Activated naive CD8-positive, alpha-beta T cell treated with anti-CD3 and anti-CD28 coated beads, Interleukin-2, amount 50 U/mL, for 24 hours (primary cell): ENCODE measurements around the gene ZNF609.

Source experiments
- ATAC-seq: fragments of 150-1000 bp; cut with Tn5 transposase; one replicate; pipeline ENCODE4 v1.10.0; 2021
- DNase-seq: peaks from one replicate; pipeline ENCODE4 v3.0.0; 2021
- H3K27ac Mint-ChIP-seq: one replicate; pipeline ENCODE4 v1.8.0; 2021; ENCODE audit warnings: mild to moderate bottlenecking, mixed read lengths
- H3K27me3 Mint-ChIP-seq: one replicate; pipeline ENCODE4 v1.8.0; 2021; ENCODE audit warnings: mixed read lengths
- H3K36me3 Mint-ChIP-seq: one replicate; pipeline ENCODE4 v1.8.0; 2021; ENCODE audit warnings: low read depth, mixed read lengths
- H3K4me1 Mint-ChIP-seq: one replicate; pipeline ENCODE4 v1.8.0; 2021; ENCODE audit warnings: mixed read lengths
- H3K4me3 Mint-ChIP-seq: one replicate; pipeline ENCODE4 v1.8.0; 2021; ENCODE audit warnings: mild to moderate bottlenecking, moderate library complexity, mixed read lengths
- H3K9me3 Mint-ChIP-seq: one replicate; pipeline ENCODE4 v1.8.0; 2021; ENCODE audit warnings: mixed read lengths

The ZNF609 gene

DNA sequence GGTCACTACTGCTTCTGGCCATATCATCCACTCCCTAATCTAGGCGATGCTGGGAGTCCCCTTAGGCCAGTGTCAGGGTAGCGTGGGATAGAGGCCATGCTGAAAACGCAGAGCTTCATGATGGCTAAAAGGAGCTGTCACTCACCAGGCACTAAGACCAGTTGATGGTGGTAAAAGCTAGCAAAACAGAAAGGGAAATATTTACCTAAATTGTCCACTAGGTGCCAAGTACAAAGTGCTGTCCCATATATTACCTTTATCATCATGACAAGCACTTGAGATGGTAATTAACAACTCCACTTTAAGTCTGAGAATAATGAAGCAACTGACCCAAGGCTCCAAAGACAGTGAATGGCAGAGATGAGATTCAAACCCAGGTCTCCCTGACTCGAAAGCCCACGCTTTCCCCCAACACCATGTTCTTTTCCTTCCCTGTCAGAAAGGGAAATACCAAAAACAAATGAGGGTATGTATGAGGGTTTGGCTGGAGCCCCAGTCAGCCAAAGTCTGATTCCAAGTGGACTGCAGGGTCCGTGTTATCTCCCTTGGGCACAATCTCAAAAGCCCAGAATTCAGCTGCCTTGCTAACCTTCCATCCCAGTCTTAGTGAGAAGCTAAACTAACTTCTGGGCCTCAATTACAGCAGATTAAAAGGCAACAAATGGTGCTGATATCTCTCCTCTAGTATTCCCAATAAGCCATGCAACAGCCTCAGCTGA lies 230.4 kb downstream of the ZNF609 start:
- no peaks in the 10 kb centered on the region for H3K9me3 Mint-ChIP-seq
- no peak overlapping the region for H3K4me3 Mint-ChIP-seq
- ATAC-seq: no peak
- H3K27ac Mint-ChIP-seq: no peak overlapping the region
- no peak for DNase-seq
- H3K36me3 Mint-ChIP-seq: peaks cover 16% of the 10 kb centered on the region
- no peaks in the 10 kb centered on the region for H3K27me3 Mint-ChIP-seq
- H3K4me1 Mint-ChIP-seq: peaks cover 20% of the 10 kb centered on the region

DNA sequence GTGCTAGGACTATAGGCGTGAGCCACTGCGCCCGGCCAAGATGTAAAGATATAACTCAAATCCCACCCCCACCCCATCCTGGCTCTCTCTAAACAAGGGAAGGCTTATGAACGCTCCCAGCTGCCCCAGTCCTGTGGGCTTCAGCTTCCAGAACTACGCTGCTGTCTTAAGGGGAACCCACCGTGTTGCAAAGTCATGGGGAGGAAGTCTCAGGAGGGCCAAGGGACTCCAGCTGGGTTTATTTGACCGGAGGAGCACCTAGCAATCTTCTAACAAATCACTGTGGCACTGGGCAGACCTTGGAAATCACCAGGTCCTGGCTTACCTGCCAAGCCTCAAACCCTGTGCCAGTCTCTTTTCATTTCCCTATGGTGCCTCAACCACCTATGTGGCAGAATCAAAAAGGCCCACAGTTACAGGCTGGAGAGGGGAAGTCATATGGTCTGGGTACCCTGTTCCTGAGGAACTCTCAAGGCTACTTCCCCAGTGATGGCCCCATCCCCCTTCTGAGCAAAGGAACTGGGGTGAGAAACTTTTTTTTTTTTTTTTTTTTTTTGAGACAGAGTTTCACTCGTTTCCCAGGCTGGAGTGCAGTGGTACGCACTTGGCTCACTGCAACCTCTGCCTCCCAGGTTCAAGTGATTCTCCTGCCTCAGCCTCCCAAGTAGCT lies 231.7 kb downstream of the ZNF609 start:
- ATAC-seq (no peak), DNase-seq (no peak)
- H3K27ac Mint-ChIP-seq: no peak overlapping the region
- no peaks in the 10 kb centered on the region for H3K9me3 Mint-ChIP-seq
- H3K27me3 Mint-ChIP-seq: no peaks in the 10 kb centered on the region
- H3K4me3 Mint-ChIP-seq: no peak overlapping the region
- peaks cover 28% of the 10 kb centered on the region for H3K4me1 Mint-ChIP-seq
- peaks cover 11% of the 10 kb centered on the region for H3K36me3 Mint-ChIP-seq

DNA sequence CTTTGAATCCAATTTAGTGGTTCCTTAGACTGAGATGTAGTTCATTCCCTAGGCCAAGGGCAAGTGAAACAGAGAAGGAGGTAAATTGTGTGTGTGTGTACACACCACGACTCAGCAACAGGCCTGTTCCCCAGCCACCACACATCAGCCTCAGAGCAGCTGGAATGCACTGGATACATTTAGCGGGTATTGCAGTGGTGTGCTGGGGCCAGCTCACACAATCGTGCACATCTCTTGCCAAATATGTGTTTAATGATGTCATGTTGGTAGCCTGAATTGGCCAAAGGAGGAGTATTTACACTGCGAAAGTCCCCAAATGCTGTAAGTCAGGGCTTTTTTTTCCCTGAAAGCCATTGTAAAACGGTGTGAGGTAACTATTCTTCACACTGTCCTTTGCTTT lies 232.8 kb downstream of the ZNF609 start:
- Mint-ChIP-seq H3K27me3 (no peaks in the 10 kb centered on the region), H3K9me3 (no peaks in the 10 kb centered on the region), H3K27ac (peak overlapping the region; percentile 63), H3K36me3 (peaks cover 11% of the 10 kb centered on the region), H3K4me3 (no peak overlapping the region), H3K4me1 (peaks cover 37% of the 10 kb centered on the region)
- DNase-seq: no peak
- ATAC-seq: no peak

DNA sequence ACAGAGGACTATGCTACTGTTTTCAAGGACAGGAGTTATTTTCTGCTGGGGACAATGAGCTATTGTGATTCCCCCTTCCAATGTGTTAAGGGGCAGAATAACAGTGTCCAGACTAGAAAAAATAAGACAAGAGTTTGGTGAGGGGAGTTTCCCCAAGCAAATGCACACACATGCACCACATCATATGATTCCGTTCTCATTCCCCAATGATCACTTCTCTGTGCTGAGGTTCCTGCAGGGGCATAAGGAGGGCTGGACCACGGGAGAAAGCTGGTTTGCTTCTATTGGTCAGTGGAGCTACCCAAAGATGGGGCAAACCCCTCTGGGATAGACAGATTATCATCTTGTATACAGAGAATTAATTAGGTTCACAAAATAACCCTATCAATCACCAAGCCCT lies 234.4 kb downstream of the ZNF609 start:
- no peaks in the 10 kb centered on the region for H3K27me3 Mint-ChIP-seq
- H3K9me3 Mint-ChIP-seq: no peaks in the 10 kb centered on the region
- no peak overlapping the region for H3K4me3 Mint-ChIP-seq
- H3K27ac Mint-ChIP-seq: peak overlapping the region; percentile 12
- peaks cover 54% of the 10 kb centered on the region for H3K4me1 Mint-ChIP-seq
- ATAC-seq (no peak), DNase-seq (no peak)
- peaks cover 10% of the 10 kb centered on the region for H3K36me3 Mint-ChIP-seq

DNA sequence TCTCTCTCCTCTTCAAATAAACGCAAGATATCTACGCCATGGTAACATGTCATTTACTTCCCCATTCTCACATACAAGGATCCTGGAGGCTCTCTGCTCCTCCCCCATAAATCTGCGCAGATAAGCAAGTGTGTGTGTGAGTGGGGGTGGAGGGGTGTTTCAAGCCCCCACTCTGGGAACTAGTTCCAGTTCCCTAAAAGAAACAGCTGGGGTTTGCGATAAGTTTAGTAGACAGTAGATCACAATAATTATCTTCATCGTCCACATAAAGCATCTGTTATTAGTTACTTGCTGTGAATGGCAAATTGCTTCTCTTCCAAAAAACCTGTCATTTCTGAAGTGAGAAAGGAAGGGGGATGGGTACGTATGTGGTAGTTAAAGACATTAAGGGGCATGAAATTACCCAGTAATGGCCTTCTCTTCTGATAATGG lies 235.2 kb downstream of the ZNF609 start:
- no peak for DNase-seq
- peaks cover 10% of the 10 kb centered on the region for H3K36me3 Mint-ChIP-seq

DNA sequence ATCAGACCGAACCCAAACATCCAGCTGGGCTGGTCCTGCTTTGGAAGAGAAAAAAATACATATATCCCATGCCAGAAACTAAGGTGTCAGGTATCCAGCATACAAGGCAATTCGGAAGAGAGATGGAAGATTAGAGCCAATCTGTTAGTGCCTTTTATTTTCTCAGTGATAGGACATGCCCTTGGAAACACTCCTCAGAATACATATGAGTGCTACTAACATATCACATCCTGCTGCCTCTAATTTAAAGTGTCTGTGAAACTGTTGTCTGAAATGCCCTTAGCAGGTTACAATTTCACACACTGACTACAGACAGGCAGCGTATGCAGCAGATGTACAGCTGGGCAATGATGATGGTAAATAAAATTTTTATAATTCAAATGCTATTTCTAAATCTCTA lies 236.1 kb downstream of the ZNF609 start:
- H3K27ac Mint-ChIP-seq: no peak overlapping the region
- H3K4me3 Mint-ChIP-seq: no peak overlapping the region
- no peaks in the 10 kb centered on the region for H3K27me3 Mint-ChIP-seq
- peaks cover 10% of the 10 kb centered on the region for H3K36me3 Mint-ChIP-seq
- ATAC-seq: no peak
- no peak for DNase-seq
- no peaks in the 10 kb centered on the region for H3K9me3 Mint-ChIP-seq
- H3K4me1 Mint-ChIP-seq: peaks cover 68% of the 10 kb centered on the region

More for the DNA sequence above, 235.2 kb downstream of the ZNF609 start:
- Mint-ChIP-seq H3K27me3 (no peaks in the 10 kb centered on the region), H3K27ac (no peak overlapping the region), H3K4me3 (no peak overlapping the region), H3K9me3 (no peaks in the 10 kb centered on the region), H3K4me1 (peaks cover 61% of the 10 kb centered on the region)
- ATAC-seq: no peak

DNA sequence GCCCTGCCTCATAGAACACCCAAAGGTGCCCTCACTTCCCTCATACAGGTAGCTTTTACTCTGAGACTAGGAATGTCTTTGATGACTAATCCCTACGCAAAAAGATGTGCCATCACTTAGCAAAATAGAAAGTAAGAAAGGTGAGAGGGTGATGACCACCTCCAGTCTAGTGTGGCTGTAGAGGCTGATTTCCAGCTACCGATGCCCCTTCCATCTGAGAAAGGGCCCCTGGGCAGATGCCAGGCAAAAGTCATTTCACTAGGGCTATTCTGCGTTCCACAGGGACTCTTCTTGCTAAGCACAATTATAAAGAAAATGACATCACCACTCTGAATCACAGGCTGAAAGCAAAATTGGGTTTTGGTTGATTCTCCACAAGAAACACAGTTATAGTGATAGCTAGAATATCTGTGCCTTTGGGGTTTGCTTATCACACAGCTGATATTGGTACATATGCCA lies 237.6 kb downstream of the ZNF609 start:
- Mint-ChIP-seq H3K36me3 (peaks cover 8% of the 10 kb centered on the region), H3K4me1 (peaks cover 73% of the 10 kb centered on the region), H3K27me3 (no peaks in the 10 kb centered on the region), H3K4me3 (no peak overlapping the region), H3K27ac (peak overlapping the region; percentile 61), H3K9me3 (no peaks in the 10 kb centered on the region)
- DNase-seq (peak; percentile 23), ATAC-seq (peak; percentile 74)

DNA sequence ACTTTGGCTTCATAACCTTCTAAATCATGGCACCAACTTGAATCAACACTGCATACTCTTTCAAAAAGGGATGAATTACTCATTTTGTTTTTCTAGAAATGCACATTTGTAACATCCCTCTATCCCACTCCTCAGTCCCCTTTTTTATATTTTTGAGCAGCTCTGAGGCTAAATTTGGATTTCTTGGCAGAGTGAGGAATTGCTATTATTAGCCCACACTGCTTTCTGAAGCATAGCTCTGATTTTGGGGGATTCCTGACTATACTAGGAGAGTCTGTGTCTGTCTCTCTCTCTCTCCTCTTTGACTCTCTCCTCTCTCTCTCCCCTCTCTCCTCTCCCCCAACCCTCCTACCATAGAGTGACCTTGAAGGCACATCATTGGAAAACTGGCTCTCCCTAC lies 238.4 kb downstream of the ZNF609 start:
- Mint-ChIP-seq H3K4me3 (peak overlapping the region; percentile 34), H3K9me3 (no peaks in the 10 kb centered on the region), H3K36me3 (peaks cover 6% of the 10 kb centered on the region), H3K4me1 (peaks cover 74% of the 10 kb centered on the region), H3K27ac (peak overlapping the region; percentile 44), H3K27me3 (no peaks in the 10 kb centered on the region)
- ATAC-seq: no peak
- DNase-seq: no peak

DNA sequence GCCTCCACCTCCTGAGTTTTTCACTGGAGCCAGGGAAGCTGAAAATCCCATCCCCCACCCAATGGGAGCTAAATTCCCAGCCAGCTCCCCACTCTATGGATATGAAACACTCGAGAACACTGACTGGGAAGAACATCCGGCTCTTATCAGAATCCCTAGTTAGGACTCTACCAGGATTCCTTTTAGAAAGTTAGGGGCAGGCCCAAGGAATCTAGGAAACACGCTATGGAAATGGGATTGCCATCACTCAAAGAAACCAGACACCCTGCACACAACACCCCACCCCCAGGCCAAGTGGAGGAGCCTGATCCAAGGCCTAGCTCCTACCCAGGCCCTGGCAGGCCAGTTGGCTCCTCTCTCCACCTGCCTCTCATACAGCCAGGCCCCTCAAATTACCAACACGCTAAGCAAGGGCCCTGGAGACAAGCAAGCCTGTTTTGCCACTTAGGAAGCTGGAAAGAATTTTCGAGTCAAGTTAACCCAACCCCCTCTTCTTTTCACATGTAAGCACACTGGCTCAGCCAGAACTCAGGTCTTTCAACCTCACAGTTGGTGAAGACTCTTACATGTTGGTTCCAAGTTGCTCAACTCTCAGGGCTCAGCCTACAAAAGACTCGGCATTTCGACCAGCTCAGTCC lies 239.5 kb downstream of the ZNF609 start:
- Mint-ChIP-seq H3K36me3 (peaks cover 3% of the 10 kb centered on the region), H3K4me1 (peaks cover 75% of the 10 kb centered on the region), H3K27me3 (no peaks in the 10 kb centered on the region), H3K9me3 (no peaks in the 10 kb centered on the region), H3K4me3 (no peak overlapping the region), H3K27ac (peak overlapping the region; percentile 18)
- DNase-seq (no peak), ATAC-seq (no peak)

DNA sequence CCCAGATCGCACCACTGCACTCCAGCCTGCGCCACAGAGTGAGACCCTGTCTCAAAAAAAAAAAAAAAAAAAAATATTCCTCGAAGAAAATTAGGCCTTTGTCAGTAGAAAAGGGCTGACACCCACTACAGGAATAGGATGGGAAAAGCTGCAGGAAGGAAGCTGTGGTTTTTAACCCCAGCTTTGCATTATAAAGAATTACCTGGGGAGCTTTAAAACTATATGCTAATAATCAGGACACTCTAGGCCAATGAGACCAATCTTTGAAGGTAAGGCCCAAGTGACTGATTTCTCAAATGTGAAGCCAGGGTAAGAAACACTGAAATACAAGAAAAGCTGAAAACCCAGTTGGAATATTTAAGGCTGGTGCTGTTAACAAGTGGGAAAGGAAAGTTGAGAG lies 240.7 kb downstream of the ZNF609 start:
- Mint-ChIP-seq H3K36me3 (no peaks in the 10 kb centered on the region), H3K4me3 (peak overlapping the region; percentile 74), H3K9me3 (no peaks in the 10 kb centered on the region), H3K4me1 (peaks cover 67% of the 10 kb centered on the region), H3K27ac (no peak overlapping the region), H3K27me3 (no peaks in the 10 kb centered on the region)
- ATAC-seq: no peak
- no peak for DNase-seq

DNA sequence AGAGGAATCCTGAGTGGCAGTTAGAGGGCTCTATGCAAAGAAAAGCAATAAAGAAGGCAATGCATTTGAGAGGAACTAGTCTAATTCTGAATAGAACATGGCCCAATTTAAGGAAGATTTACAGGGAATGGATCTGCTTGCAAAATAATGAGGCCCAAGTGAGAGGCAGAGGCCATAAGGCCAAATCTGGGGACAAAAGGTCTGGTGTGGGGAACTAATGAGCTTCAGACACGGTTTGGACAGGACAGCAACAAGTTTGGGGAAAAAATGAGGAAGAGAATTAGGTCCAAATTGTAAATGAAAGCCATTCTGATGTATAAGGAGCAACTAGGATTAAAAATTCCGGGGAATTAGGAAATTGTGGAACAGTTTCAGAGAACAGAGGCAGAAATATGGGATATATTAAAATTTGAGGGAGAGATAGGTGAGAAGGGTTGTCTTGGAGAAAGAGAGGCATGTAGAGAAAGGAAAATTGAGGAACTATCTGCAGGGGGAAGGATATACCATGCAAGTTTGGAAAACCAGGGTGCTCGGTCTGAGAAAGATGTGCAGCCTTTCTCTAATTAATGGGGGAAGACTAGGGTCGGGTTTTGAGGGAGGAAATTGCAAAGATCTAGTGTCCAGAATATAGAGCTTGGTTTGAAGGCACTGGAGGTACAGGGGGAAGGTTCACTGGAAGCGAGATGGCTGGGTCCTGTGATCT lies 241.3 kb downstream of the ZNF609 start:
- peak overlapping the region; percentile 74 for H3K4me3 Mint-ChIP-seq
- peaks cover 63% of the 10 kb centered on the region for H3K4me1 Mint-ChIP-seq
- ATAC-seq (no peak), DNase-seq (no peak)
- no peaks in the 10 kb centered on the region for H3K36me3 Mint-ChIP-seq
- no peaks in the 10 kb centered on the region for H3K27me3 Mint-ChIP-seq
- no peaks in the 10 kb centered on the region for H3K9me3 Mint-ChIP-seq
- H3K27ac Mint-ChIP-seq: peak overlapping the region; percentile 65

DNA sequence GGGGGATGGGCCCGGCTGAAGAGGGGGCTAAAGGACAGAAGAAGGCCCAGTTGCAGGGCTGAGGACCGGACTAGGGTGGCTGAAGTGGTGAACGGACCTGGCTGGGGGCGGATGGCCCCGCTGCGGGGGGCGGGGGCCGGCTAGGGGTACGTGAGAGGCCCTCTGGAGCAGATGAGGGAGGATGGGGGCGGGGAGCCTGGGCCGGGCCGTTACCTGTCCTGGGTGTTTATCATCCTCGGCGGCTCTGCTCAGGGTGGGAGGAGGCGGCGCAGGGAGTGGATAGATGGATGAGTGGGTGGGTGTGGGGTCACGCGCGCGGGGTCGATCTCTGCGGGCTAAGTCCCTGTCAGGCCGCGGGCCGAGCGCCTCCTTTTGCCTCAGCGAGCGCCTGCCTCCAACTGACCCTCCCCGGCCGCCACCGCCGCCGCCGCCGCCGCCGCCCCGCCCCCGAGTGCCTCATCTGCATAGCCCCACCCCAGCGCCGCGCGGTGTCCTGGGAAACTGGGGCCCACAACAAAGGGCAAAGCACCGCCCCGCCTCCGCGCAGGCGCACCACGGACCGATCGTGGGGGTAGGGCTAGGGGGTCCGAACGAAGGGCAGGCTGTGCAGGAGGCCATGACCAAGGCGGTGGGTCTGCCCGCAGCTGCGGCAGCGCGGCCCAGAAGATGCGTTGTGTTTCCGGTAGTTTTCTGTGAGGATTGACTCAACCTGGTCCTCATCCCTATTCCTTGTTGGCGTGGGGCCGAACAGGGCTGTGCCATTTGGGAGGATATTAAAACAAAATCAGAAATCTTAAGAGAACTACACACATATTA lies 242.6 kb downstream of the ZNF609 start:
- peak overlapping the region; percentile 74 for H3K4me3 Mint-ChIP-seq
- no peaks in the 10 kb centered on the region for H3K36me3 Mint-ChIP-seq
- DNase-seq (peak; percentile 98), ATAC-seq (peak; percentile 93)
- no peaks in the 10 kb centered on the region for H3K9me3 Mint-ChIP-seq
- peak overlapping the region; percentile 65 for H3K27ac Mint-ChIP-seq
- peaks cover 55% of the 10 kb centered on the region for H3K4me1 Mint-ChIP-seq
- H3K27me3 Mint-ChIP-seq: no peaks in the 10 kb centered on the region

DNA sequence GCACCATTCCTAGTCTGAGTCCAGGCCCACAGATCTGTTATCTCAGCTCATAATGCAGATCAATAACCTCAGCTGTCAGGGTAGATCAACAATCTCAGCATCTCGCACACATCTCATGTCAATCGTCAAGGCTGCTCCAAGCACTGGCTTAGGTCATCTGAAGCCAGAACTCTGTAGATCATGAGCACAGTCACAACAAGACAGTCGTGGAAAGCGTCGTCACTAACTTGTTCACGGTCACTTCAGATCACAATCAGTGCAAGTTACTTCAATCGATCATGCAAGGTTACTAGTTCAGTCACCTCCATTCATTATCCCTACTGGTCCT lies 243.2 kb downstream of the ZNF609 start:
- peaks cover 49% of the 10 kb centered on the region for H3K4me1 Mint-ChIP-seq
- peak overlapping the region; percentile 65 for H3K27ac Mint-ChIP-seq
- DNase-seq (no peak), ATAC-seq (no peak)
- H3K4me3 Mint-ChIP-seq: peak overlapping the region; percentile 74
- H3K36me3 Mint-ChIP-seq: no peaks in the 10 kb centered on the region
- no peaks in the 10 kb centered on the region for H3K9me3 Mint-ChIP-seq
- H3K27me3 Mint-ChIP-seq: no peaks in the 10 kb centered on the region

DNA sequence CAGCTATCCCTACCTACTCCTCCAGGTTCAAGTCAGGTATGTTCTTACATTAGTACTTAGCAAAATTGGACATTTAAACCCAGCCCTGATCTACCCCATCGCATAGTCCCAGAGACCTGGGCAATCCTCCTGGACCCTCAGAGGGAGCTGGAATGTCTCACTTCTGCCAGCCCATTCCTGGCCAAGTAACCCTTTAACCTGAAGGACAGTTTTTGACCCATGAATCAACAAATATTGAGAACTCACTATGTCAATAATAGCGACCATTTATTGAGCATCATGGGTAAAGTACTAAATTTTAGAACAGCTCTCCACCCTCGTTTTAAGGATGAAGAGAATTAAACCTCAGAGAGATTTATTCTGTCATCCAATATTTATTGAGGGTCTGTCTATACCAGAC lies 244.6 kb downstream of the ZNF609 start:
- H3K36me3 Mint-ChIP-seq: no peaks in the 10 kb centered on the region
- no peak for DNase-seq

More for the DNA sequence above, 244.6 kb downstream of the ZNF609 start:
- Mint-ChIP-seq H3K27me3 (no peaks in the 10 kb centered on the region), H3K4me3 (no peak overlapping the region), H3K9me3 (no peaks in the 10 kb centered on the region), H3K4me1 (peaks cover 35% of the 10 kb centered on the region), H3K27ac (no peak overlapping the region)
- no peak for ATAC-seq
